ENCODE results near the gene CCDC138.

CCDC138 gene

DNA sequence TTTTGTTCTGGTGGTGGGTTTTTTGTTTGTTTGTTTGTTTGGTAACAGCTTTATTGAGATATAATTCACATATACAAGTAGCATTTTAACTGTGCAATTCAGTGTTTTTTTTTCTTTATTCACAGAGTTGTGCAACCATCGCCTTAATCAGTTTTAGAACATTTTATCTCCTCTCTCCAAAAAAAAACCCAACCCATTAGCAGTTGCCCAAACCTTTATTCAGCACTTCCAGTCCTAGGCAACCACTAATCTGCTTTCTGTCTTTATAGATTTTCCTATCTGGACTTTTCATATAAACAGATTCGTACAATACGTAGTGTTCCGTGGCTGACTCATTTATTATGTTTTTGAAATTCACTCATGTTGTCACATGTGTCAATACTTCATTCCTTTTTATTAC lies 38.7 kb downstream of the CCDC138 start:
- DNase-seq (ENCODE audit: low read depth in 2 of 2), result no peak

DNA sequence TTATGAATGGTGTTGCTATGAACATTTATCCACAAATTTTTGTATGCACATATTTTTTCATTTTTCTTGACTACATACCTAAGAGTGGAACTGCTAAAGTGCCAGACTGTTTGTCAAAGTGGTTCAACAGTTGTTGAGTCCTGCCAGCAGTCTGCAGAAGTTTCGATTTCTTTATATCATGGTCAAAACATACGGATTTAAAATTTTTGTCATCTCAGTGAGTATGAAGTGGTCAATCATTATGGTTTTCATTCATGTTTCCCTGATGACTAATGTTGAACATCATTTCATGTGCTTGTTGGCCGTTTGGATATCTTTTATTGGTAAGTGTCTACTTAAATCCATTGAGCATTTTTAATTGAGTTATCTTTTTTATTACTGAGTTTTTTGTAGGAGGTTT lies 39.2 kb downstream of the CCDC138 start:
- no peak for DNase-seq (ENCODE audit: low read depth in 2 of 2)

DNA sequence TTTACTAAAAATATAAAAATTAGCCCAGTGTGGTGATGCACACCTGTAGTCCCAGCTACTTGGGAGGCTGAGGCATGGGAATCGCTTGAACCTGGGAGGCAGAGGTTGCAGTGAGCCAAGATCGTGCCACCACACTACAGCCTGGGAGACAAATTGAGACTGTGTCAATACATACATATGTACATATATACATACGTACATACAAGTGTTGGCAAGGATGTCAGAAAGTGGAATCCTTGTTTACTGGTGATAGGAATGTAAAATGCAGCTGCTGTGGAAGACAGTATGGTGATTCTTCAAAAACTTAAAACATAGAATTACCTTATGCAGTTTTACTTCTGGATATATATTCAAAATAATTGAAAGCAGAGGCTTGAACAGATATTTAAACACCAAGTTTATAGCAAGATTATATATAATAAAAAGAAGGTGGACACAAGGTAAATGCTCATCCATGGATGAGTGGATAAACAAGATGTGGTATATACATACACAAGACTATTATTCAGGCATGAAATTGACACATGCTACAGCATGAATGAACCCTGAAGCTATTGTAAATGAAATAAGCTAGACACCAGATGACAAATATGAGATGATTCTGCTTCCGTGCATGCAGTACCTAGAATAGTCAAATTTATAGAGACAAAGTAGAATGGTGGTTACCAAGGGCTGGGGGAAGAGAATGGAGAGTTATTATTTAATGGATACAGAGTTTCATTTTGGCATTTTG lies 43.2 kb downstream of the CCDC138 start:
- no peak for DNase-seq (ENCODE audit: low read depth in 2 of 2)

DNA sequence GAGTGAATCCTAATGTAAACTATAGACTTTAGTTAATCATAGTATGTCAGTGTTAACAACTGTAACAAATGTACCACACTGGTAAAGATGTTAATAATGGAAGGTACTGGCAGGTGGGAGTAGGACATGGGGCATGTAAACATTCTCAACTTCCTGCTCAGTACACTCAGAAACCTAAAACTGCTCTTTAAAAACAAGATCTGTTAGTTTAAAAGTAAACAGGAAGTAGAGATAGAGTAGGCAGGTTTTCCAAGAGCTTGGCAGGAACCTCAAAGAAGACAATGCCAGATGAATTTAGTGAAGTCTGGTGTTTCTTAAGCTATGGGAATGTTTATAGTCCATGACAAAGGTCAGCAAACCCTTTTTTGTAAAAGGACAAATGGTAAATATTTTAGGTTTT lies 46.6 kb downstream of the CCDC138 start:
- DNase-seq (ENCODE audit: low read depth in 2 of 2), result no peak

DNA sequence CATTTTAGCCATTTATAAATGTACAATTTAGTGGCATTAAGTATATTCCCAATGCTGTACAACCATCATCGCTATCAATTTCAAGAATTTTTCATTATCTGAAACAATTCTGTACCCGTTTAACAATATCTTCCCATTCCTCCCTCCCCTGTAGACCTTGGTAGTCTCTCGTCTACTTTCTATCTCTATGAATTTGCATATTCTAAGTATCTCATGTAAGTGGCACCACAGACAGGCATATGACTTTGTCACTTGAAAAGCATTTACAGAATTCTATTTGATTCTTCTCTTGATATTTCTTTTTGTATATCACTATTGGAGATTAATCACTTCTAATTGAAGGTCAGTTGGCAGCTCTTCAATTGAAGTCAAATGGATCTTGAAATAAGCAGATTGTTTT lies 48.0 kb downstream of the CCDC138 start:
- no peak for DNase-seq (ENCODE audit: low read depth in 2 of 2)

DNA sequence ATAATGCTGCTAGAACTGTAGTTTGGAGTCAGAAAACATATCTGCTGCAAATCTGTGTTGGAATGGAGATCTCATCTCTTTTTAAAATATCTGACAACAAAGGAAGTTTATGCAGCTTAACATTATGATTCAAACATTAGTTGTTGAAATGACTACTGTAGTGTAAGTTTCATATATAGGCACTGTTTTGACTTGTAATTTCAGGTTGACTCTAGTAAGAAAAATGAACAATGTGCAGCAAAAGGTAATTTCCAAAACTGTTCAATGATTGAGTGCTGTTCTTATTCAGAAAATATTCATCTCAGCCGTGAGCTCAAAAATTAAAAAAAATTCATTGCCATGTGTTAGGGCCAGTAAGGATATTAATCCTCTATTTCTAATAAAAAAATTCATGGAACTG lies 48.5 kb downstream of the CCDC138 start:
- DNase-seq (ENCODE audit: low read depth in 2 of 2), result no peak

DNA sequence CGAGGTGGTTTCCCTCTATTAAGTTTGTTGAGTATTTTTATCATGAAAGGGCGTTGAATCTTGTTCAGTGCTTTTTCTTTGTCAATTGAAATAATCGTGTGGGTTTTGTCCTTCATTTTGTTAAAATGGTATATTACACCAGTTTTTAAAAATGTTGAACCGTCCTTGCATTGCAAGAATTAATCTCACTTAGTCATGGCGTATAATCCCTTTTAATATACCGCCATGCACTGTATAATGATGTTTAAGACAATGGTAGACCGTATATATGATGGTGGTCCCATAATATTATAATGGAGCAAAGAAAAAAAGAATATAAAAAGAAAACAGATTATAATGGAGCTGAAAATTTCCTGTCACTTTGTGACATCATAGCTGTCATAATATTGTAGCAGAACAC lies 50.6 kb downstream of the CCDC138 start:
- DNase-seq (ENCODE audit: low read depth in 2 of 2), result no peak

DNA sequence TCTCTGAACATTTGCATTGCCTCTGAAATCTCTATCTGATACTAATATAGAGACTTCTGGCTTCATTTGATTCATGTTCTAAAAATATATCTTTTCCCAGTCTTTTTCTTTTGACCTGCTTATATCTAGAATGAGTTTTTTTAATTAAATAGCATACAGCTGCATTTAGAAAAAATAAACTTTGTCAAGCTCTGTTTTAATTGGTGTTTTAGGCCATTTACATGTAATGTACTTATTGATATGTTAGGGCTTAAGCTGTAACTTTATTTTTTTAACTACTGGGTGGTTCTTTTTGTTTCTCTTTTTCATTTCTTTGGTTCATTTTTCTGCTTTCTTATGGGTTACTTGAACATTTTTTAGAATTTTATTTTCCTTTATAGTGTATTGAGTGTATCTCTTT lies 54.9 kb downstream of the CCDC138 start:
- DNase-seq (ENCODE audit: low read depth in 2 of 2), result no peak

DNA sequence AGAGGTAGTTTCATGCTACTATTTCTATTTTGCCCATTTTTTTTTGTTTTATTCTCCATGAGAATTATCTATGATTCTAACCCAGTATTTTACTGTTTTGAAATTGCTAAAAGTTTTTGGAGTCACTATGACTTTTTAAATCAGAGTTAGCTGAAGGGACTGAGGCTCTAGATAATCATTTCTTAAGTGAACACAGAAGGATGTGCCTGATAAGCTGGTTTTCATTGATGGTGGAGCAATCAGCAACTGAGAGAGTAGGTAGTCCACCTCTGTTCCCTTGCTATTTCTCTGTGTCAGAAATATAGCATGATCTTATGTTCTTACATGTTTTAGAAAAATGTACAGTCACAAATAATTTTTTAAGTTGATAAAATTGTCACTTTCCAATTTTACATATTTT lies 59.4 kb downstream of the CCDC138 start:
- no peak for DNase-seq (ENCODE audit: low read depth in 2 of 2)

DNA sequence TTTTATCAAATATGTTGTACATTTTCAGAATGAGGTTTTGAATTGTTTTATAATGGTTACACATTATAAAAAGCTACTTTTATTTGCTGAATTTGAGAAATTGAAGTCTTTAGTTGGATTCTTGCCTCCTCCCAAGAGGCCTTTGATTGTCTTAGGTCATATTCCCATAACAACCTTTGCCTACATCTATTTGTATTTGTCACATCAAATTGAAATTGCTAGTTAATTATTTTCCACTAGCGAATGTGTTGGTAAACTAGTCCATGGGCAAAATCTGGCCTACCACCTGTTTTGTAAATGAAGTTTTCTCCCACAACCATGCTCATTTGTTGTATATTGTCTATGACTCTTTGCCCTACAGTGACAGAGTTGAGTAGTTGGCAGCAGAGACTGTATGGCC lies 60.4 kb downstream of the CCDC138 start:
- DNase-seq (ENCODE audit: low read depth in 2 of 2), result no peak

DNA sequence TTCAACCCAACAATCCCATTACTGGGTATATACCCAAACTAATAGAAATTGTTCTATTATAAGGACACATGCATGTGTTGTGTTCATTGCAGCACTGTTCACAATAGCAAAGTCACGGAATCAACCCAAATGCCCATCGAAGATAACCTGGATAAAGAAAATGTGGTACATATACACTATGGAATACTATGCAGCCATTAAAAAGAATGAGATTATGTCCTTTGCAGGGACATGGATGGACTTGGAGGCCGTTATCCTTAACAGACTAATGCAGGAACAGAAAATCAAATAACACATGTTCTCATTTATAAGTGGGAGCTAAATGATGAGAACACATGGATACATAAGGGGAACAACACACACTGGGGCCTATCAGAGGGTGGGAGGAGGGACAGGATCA lies 65.8 kb downstream of the CCDC138 start:
- no peak for DNase-seq (ENCODE audit: low read depth in 2 of 2)

DNA sequence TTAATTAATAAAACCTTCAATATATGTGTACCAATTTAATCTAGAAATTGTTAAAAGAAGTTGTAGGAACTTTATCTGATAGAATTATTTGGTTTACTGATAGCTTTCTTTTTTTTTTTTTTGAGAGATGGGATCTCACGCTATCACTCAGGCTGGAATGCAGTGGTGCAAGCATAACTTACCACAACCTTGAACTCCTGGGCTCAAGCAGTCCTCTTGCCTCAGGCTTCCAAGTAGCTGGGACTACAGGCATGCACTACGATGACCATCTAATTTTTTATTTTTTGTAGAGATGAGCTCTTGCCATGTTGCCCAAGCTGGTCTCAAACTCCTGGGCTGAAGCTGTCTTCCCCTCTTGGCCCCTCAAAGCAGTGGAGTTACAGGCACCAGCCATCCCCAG lies 66.8 kb downstream of the CCDC138 start:
- DNase-seq (ENCODE audit: low read depth in 2 of 2), result no peak

DNA sequence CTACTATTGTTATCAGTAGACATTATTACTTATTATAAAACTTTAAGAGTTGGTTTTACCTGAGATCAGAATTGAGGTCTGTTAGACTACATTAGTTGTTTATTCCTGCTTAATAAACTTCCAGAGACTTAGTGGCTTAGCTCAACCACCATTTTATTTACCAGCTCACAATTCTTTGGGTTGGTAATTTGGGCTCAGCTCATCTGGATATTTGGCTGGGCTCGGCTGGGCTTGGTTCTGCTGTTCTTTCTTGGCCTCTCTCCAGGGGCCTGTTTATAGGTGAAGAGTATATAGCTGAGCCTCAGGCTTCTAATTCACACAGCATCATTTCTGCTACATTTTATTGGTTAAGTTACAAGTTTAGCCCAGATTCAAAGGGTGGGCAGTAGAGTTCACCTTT lies 67.9 kb downstream of the CCDC138 start:
- no peak for DNase-seq (ENCODE audit: low read depth in 2 of 2)

DNA sequence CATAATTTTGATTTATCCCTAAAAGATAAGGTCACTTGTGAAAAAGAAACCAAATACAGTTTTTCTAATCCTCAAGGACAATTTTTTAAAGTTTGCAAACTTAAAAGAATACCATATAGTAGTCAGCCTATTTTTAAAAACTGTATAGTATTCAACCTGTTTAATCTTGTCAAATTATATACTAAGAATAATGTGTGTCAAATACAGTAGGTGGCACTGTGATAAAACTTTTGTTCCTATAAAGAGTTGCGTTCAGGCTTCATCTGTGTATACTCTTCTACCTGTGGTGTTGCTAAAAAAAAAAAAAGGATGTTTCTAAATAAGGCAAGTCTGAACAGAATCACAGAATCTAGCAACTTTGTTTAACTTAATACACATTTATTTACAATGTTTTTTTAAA lies 68.6 kb downstream of the CCDC138 start:
- no peak for DNase-seq (ENCODE audit: low read depth in 2 of 2)

DNA sequence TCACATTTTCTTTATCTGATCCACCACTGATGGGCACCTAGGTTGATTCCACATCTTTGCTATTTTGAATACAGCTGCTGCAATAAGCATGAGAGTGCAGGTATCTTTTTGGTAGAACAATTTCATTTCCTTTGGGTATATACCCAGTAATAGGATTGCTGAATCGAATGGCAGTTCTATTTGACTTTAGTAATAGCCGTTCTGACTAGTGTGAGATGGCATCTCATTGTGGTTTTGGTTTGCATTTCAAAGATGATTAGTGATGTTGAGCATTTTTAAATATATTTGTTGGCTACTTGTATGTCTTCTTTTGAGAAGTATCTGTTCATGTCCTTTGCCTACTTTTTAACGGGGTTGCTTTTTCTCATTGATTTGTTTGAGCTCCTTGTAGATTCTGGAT lies 72.3 kb downstream of the CCDC138 start:
- no peak for DNase-seq (ENCODE audit: low read depth in 2 of 2)

DNA sequence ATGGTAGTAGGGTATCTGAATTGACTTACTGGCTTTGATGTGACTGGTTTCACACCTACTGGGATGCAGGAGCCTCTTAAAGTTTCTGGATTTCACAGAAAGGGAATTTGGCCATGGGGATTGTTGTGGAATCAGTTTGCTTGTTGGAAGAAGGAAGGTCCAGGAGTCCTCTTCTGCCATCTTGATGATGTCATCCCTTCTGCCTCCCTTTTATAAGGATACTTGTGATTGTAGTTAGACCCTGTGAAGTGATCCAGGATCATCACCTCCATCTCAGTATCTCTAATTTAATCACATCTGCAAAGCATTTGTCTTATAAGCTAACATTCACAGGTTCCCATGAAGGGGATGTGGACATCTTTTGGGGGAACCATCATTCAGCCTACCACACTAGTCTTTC lies 79.5 kb downstream of the CCDC138 start:
- DNase-seq (ENCODE audit: low read depth in 2 of 2), result no peak

DNA sequence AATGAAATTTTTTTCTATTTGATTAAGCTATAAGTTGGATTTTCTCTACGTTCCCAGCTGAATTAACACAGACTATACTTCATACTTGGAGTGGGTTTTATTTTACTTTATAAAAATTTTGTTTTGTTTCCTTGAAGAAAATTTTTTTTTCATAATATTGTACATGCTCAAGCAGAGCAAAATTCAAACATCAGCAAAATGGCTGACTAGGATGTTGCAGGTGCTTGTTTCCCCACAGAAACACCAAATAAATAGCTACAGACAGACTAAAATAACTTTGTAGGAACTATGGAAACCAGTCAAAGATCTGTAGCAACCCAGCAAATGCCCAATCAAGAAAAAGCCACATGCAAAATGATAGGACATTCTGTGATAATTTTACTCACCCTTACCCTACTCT lies 82.3 kb downstream of the CCDC138 start:
- no peak for DNase-seq (ENCODE audit: low read depth in 2 of 2)

DNA sequence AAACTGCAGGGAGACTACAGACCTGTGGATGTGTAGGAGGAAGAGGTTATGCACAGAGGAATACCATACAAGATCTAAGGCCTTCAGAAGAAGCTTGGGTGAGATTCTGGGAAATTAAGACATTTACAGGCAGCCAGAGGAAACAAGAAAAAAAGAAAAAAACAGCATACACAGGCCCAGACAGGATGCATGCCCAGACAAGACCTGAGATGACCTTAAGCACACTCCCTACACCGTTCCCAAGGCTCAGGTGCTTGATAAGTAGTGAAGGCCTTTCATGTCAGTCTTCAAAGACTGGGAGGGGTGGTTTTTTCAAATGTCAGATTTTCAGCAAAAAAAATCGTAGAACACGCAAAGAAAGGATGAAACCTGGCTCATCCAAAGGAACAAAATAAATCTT lies 83.0 kb downstream of the CCDC138 start:
- DNase-seq (ENCODE audit: low read depth in 2 of 2), result no peak

DNA sequence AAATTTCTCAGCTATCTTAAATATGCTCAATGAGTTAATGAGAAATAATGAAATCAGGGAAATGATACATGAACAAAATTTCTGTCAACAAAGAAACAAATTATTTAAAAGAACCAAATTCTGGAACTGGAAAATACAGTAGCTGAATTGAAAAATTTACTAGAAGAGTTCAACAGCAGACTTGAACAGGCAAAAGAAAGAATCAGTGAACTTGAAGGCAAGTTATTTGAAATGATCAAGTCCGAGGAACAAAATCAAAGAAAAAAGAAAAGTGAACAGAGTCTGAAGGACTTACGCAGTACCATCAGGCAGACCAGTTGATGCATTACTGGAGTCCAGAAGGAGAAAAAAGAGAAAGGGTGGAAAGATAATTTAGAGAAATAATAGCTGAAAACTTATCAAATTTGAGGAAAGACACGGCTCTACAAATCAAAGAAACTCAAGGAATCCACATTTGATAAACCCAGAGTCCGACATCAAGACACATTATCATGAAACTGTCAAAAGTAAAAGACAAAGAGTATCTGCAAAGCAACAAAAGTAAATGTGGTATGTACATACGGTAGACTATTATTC lies 83.6 kb downstream of the CCDC138 start:
- no peak for DNase-seq (ENCODE audit: low read depth in 2 of 2)

DNA sequence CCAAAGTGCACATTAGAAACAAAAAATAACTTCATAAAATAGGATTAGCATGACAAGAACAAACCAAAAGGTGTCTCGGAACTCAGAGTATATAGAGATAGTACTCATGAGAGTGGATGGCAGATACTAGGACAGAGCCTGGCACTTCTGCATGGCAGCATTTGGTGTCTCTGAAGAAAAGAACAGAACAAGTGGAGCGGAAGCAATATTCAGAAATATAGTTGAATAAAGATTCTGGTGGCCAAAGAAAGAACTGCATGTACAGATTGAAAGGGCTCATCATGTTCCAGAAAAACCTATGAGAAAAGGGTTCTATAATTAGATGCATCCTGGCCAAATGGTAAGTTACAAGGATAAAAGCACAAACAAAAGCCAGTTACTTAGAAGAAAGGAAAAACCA lies 90.9 kb downstream of the CCDC138 start:
- DNase-seq (ENCODE audit: low read depth in 2 of 2), result no peak

DNA sequence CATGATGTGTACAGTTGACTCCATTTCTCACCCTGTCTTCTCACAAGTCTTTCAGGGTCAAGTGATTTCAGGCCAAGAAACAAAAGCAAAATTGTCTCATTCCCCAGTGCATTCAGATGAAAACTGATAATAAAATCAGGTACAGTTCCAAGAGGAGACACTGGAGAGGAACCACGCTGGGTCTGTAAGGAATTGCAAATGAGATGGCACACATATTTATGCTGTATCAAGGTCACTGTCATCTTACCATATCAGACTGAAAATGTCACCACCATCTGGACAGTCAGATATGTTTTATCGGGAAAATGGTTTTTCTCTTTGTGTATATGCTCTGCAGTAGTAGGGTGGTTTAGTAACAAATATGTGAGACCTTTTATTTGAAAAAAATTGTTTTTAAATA lies 91.7 kb downstream of the CCDC138 start:
- DNase-seq (ENCODE audit: low read depth in 2 of 2), result no peak

DNA sequence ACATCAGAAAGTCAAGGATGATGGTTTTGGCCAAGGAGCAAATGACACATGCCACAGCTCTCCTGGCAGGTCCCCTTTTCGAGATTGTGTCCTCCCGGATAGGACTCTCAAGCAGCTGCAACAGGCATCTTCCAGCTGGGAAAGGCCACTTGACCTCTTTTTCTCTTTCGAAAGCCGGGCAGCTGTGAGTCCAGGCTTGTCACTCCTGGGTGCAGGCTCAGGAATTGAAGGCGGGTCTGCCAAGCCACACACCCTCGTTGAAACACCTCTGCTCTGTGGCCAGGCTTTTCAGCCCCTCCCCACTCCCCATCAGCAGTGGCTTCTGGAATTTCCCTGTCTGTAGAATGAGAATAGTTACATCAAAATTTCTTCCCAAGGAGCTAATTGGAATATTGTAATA lies 98.0 kb downstream of the CCDC138 start:
- no peak for DNase-seq (ENCODE audit: low read depth in 2 of 2)

DNA sequence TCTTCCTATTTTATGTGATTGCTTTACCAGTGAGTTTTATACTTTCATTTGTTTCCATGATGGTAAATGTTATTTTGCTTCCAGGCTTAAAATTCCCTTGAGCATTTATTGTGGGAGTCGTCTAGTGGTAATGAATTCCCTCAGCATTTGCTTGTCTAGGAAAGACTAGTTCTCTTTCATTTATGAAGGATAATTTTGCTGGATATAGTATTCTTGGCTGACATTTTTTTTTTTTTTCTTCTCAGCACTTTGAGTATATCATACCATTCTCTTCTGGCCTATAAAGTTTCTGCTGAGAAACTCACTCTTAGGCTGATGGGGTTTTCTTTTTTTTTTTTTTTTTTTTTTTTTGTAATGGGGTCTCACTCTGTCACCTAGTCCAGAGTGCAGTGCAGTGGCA lies 103.3 kb downstream of the CCDC138 start:
- no peak for DNase-seq (ENCODE audit: low read depth in 2 of 2)

DNA sequence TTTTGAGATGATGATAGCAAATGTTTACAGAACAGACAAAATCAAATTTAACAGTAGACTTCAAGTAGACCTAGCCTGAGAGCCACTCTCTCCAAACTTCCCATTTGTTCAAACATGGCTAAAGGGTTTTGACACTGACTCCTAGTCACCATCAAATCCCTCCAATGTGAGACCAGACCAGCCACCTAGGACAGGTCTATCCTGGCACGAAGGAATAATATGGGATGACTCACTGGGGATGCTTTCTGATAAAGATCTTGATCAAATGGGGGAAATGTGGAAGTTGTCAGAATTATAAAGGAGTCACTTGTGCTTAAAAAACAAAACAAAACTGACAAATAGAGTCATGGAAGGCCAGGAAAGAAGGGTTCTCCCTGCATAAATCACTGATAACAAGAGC lies 106.7 kb downstream of the CCDC138 start:
- DNase-seq (ENCODE audit: low read depth in 2 of 2), result no peak

All from stimulated activated CD8-positive, alpha-beta memory T cell treated with anti-CD3 and anti-CD28 coated beads, Interleukin-7, amount 100 ng/mL, for 4 hours (primary cell).